GM23248 (cell line): ENCODE results near the gene CMIP.

Source experiments
- EZH2 ChIP-seq: fragments of 200-600 bp; sonication (generic); IDR thresholded peaks from 2 replicates; pipeline ENCODE4 v1.6.1; 2018; ENCODE audit warnings: antibody characterized with exemption, mild to moderate bottlenecking; ENCODE audit not compliant: insufficient read depth, poor library complexity, severe bottlenecking
- EZH2phosphoT487 ChIP-seq: fragments of 200-600 bp; sonication (generic); IDR thresholded peaks from 2 replicates; pipeline ENCODE4 v1.6.1; 2018; ENCODE audit warnings: antibody characterized with exemption, moderate library complexity, mild to moderate bottlenecking, low read depth; ENCODE audit not compliant: insufficient read depth

- TF ChIP-seq EZH2 (no peak), EZH2phosphoT487 (no peak)
Observed at GRCh38 chr16:81626181-81626674, 181.6 kb downstream of the CMIP start.
